ENCODE data around the gene ITIH5.

The ITIH5 gene

DNA sequence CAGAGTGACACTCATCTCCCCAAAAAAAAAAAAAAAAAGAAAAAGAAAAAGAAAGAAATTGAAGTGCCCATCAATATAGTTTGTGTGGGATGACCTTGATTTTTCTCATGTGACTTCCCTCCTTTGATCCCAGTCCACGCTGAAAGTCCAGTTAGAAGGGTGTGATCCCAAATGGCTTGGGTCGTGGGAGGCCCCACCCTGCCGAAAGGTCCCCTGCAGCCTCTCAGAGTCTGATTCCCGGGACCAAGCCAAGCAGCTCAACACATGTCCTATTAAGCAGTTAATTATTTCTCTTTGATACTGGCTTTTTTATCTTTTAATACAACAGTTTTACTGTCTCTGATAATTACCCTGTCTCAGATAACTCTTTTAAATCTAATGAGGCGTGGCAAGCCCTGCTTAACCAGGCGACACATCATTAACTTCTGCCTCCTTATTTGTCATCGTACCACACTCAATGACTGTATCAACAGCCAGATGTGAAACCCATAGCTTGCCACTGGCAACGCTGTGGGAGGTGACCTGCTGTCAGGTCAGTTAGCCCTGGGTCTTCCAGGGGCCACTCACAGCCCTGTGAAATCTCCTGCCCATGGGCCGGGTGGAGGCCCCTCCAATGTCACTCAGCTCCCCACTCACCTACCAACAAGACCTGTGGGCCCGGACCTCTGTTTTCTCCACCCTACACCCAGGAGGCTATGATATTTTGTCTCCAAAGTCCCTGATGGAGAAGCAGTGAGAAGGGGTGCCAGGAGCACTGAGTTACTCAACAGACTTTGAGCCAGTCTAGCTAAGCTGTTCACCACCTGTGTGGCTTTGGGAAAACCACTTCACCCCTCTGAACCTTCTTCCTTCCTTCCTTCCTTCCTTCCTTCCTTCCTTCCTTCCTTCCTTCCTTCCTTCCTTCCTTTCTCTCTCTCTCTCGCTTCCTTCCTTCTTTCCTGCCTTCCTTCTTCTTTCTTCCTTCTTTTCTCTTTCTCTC lies 146.0 kb downstream of the ITIH5 start:
- TF ChIP-seq, protein P1, sequence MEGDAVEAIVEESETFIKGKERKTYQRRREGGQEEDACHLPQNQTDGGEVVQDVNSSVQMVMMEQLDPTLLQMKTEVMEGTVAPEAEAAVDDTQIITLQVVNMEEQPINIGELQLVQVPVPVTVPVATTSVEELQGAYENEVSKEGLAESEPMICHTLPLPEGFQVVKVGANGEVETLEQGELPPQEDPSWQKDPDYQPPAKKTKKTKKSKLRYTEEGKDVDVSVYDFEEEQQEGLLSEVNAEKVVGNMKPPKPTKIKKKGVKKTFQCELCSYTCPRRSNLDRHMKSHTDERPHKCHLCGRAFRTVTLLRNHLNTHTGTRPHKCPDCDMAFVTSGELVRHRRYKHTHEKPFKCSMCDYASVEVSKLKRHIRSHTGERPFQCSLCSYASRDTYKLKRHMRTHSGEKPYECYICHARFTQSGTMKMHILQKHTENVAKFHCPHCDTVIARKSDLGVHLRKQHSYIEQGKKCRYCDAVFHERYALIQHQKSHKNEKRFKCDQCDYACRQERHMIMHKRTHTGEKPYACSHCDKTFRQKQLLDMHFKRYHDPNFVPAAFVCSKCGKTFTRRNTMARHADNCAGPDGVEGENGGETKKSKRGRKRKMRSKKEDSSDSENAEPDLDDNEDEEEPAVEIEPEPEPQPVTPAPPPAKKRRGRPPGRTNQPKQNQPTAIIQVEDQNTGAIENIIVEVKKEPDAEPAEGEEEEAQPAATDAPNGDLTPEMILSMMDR (conservative IDR thresholded peaks at IDR 0.05; ENCODE audit: low read depth, low read length) = no peak
- no peak for DNase-seq (ENCODE audit: low read depth)
- H3K4me3 ChIP-seq (ENCODE audit: low read depth, low read length) = no peak overlapping the region

DNA sequence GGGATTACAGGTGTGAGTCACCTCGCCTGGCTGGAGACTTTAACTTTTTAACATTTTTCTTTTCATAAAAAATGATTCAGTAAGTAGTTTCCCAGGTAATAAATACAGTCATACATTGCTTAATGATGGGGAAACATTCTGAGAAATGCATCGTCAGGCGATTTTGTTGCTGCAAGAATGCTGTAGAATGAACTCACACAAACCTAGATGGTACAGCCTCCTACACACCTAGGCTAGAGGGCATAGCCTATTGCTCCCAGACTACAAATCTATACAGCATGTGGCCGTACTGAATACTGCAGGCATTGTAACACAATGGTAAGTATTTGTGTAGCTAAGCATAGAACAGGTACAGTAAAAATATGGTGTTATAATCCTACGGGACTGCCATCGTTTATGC lies 147.4 kb downstream of the ITIH5 start:
- TF ChIP-seq, protein P1 (conservative IDR thresholded peaks at IDR 0.05; ENCODE audit: low read depth, low read length) = no peak
- H3K4me3 ChIP-seq (ENCODE audit: low read depth, low read length) = no peak overlapping the region
- no peak for DNase-seq (ENCODE audit: low read depth)

DNA sequence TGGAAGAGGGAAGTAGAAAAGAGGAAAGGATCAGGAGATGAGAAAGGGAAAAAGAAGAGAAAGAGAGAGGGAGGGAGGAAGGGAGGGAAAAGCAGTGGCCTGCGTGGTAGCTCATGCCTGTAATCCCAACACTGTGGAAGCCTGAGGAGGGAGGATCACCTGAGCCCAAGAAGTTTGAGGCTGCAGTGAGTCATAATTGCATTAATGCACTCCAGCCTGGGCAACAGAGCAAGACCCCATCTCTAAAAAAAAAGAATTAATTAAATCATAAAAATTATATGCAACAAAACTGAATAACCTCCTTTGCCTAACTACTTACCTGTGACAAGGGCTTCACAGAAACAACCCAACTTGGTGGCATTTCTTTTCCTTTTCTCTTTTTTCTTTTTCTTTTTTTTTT lies 148.1 kb downstream of the ITIH5 start:
- no peak overlapping the region for H3K4me3 ChIP-seq (ENCODE audit: low read depth, low read length)
- no peak for DNase-seq (ENCODE audit: low read depth)
- TF ChIP-seq, protein P1 (conservative IDR thresholded peaks at IDR 0.05; ENCODE audit: low read depth, low read length) = no peak

DNA sequence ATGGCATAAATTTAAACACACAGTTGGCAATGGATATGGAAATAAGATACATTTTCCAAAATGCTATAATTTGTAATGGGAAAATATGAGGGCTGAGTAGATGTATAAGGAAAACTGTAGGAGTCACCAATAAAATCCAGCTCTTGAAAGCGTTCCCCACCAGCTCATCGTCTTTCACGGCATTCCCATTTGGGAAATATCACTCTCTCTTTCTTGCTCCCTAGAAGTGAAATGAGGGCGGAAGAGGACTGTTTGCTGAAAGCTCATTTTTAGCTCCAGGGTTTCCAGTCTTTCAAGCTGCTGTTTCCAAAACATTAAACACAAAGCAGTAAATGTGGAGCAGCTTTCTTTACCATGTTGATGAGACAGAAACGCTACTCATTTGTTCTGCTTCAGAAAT lies 151.3 kb downstream of the ITIH5 start:
- no peak for DNase-seq (ENCODE audit: low read depth)
- H3K4me3 ChIP-seq (ENCODE audit: low read depth, low read length) = no peak overlapping the region
- TF ChIP-seq, protein P1 (conservative IDR thresholded peaks at IDR 0.05; ENCODE audit: low read depth, low read length) = no peak

DNA sequence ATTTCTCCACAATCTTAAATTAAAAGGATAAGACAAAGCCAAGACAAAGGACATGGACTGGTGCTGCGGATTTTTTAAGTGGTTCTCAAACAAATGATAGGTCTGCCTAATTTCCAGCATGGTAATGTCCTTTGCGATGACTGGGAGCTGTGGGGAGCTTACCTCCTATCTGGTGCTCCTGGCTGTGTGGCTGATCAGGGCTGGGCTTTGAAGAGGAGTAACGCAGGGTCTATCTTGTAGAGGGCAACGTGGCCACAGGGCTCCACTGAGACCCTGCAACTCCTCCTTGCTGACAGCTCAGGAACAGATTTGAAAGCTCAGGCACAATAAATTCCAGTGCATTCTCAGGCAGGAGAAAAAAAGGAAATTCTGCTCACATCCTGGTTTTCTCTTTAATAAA lies 152.8 kb downstream of the ITIH5 start:
- H3K4me3 ChIP-seq (ENCODE audit: low read depth, low read length) = no peak overlapping the region
- DNase-seq (ENCODE audit: low read depth) = no peak
- TF ChIP-seq, protein P1 (conservative IDR thresholded peaks at IDR 0.05; ENCODE audit: low read depth, low read length) = no peak

DNA sequence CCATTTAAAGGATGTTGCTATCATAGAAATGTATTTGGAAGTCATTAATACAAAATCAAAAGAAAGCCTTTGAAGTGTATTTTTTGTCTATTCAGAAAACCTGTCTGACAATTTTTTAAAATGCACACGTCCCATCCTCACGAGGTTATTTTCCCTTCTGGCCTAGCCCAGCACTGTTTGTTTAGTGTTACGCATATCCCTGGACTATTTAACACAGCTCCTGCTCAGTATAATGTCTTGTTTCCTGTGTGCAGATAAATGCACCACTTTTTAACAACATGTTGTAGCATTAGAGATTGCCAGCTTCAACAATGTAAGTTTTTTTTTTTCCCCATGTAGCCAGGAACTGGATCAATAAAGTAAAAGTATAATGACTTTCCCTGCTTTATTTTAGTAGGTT lies 153.3 kb downstream of the ITIH5 start:
- no peak for DNase-seq (ENCODE audit: low read depth)
- TF ChIP-seq, protein P1 (conservative IDR thresholded peaks at IDR 0.05; ENCODE audit: low read depth, low read length) = no peak
- H3K4me3 ChIP-seq (ENCODE audit: low read depth, low read length) = no peak overlapping the region

DNA sequence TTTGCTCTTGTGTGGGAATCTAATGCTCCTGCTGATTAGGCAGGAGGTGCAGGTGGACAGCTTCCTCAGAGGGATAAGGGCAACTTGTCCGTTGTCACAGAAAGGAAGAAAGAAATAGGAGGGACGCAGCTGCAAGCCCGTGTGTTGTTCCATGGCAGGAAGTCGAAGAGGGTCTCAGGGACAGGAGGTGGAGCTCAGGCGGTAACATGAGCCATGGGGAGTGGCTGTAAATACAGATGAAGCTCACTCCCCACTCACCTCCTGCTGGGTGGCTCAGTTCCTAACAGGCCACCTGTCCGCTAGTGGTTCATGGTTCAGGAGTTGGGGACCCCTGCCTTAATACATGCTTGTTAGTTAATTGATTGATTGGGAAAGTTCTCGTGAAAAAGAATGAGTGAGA lies 154.3 kb downstream of the ITIH5 start:
- no peak for DNase-seq (ENCODE audit: low read depth)
- TF ChIP-seq, protein P1 (conservative IDR thresholded peaks at IDR 0.05; ENCODE audit: low read depth, low read length) = no peak
- H3K4me3 ChIP-seq (ENCODE audit: low read depth, low read length) = no peak overlapping the region

Measured in choroid plexus epithelial cell (primary cell).